K562 (cell line): ENCODE measurements around the gene HPX. TPM values are rescaled to one million over a fixed set of nuclear protein-coding genes. Genes with fewer than 3 reads are reported as not detected.

Source experiments
- ATF1 ChIP-seq, 2 experiments: fragments of 450-650 bp in 1 of 2; IDR thresholded peaks; 2 replicates each; pipeline ENCODE4 v1.6.1; 2016; ENCODE audit warnings: missing compliant biosample characterization in 1 of 2, missing genetic modification characterization in 1 of 2
- COPS2 ChIP-seq: fragments of 450-650 bp; conservative IDR thresholded peaks from 2 replicates; pipeline ENCODE4 v1.6.1; 2016; ENCODE audit warnings: mild to moderate bottlenecking, moderate library complexity
- CREM ChIP-seq: IDR thresholded peaks from 2 replicates; pipeline ENCODE4 v1.6.1; 2014; ENCODE audit warnings: antibody characterized with exemption, low read depth
- DLX4 ChIP-seq: fragments of 250-450 bp; sonication (Bioruptor Pico); IDR thresholded peaks from 2 replicates; pipeline ENCODE4 v1.6.1; 2021; ENCODE audit warnings: mild to moderate bottlenecking
- FOS ChIP-seq: IDR thresholded peaks from 3 replicates; pipeline ENCODE4 v1.6.1; 2011; ENCODE audit not compliant: insufficient read length; ENCODE audit errors: extremely low read depth
- FOXA3 ChIP-seq, 2 experiments: fragments of 450-650 bp in 1 of 2; sonication (generic) in 1 of 2; formaldehyde crosslinking; IDR thresholded peaks in 1 of 2; conservative IDR thresholded peaks in 1 of 2; 2 replicates each; pipeline versions ENCODE4 v1.4.0 to v1.8.0; 2020 to 2022; ENCODE audit warnings: mild to moderate bottlenecking in 2 of 2, missing genetic modification reagents in 1 of 2
- HMG20A ChIP-seq: fragments of 450-650 bp; formaldehyde crosslinking; conservative IDR thresholded peaks from 2 replicates; pipeline ENCODE4 v1.4.0; 2020; ENCODE audit warnings: mild to moderate bottlenecking, mixed read lengths
- HNRNPK ChIP-seq: fragments of 200-400 bp; formaldehyde crosslinking; IDR thresholded peaks from one replicate; pipeline ENCODE4 v1.6.1; 2018; ENCODE audit warnings: mild to moderate bottlenecking, low read depth, low read length; ENCODE audit not compliant: poor library complexity, severe bottlenecking
- LEF1 ChIP-seq: fragments of 450-650 bp; IDR thresholded peaks from 2 replicates; pipeline ENCODE4 v1.6.1; 2016; ENCODE audit warnings: mild to moderate bottlenecking
- MCM7 ChIP-seq, 2 experiments: fragments of 450-650 bp; IDR thresholded peaks; 2 replicates each; pipeline ENCODE4 v1.6.1; 2016 to 2018
- PKNOX1 ChIP-seq: fragments of 450-650 bp; IDR thresholded peaks from 2 replicates; pipeline ENCODE4 v1.6.1; 2016
- POU5F1 ChIP-seq: fragments of 150-350 bp; IDR thresholded peaks from 2 replicates; pipeline ENCODE4 v1.6.1; 2014; ENCODE audit warnings: borderline replicate concordance, low read length, low read depth, mild to moderate bottlenecking; ENCODE audit not compliant: partially characterized antibody
- RBM22 ChIP-seq: fragments of 200-400 bp; formaldehyde crosslinking; IDR thresholded peaks from 2 replicates; pipeline ENCODE4 v1.6.1; 2018; ENCODE audit warnings: low read length, low read depth; ENCODE audit not compliant: poor library complexity, severe bottlenecking
- RUNX1 ChIP-seq: sonication (generic); IDR thresholded peaks from 2 replicates; pipeline ENCODE4 v1.6.1; 2016; ENCODE audit warnings: antibody characterized with exemption, low read depth
- SLC30A9 ChIP-seq: fragments of 250-450 bp; sonication (Bioruptor Pico); IDR thresholded peaks from 2 replicates; pipeline ENCODE4 v1.8.0; 2022; ENCODE audit warnings: mild to moderate bottlenecking, moderate library complexity
- SMARCA4 ChIP-seq: fragments of 450-650 bp; IDR thresholded peaks from 2 replicates; pipeline ENCODE4 v1.6.1; 2016
- STAT5A ChIP-seq: IDR thresholded peaks from 2 replicates; pipeline ENCODE4 v1.6.1; 2012; ENCODE audit warnings: low read length, inconsistent platforms, borderline replicate concordance
- TFE3 ChIP-seq: fragments of 450-650 bp; formaldehyde crosslinking; IDR thresholded peaks from 2 replicates; pipeline ENCODE4 v1.4.0; 2020; ENCODE audit warnings: mild to moderate bottlenecking, mixed read lengths
- ZBTB33 ChIP-seq: sonication (generic); formaldehyde crosslinking; IDR thresholded peaks from 2 replicates; pipeline ENCODE4 v1.8.1; 2023; ENCODE audit warnings: mild to moderate bottlenecking, missing genetic modification reagents
- ZNF384 ChIP-seq: IDR thresholded peaks from 2 replicates; pipeline ENCODE4 v1.6.1; 2012; ENCODE audit warnings: low read depth, low read length, improper control_type of control experiment
- polyA plus RNA-seq, 8 experiments: library from polyadenylated mRNA; depleted of rRNA in 4 of 8; stranded (reverse) in 5 of 8; unstranded in 3 of 8; fragments of >200 nt; fragmentation: Nextera tagmentation in 2 of 8; fragmentation: Illumina TruSeq in 1 of 8; extraction: Ambion mirVana in 2 of 8; extraction: Trizol in 1 of 8; gene quantifications; 2 replicates each; pipeline versions ENCODE4 v1.2.1 to v1.2.3, GENCODE V29; 2011 to 2014; ENCODE audit warnings: inconsistent platforms in 1 of 8, missing spikeins in 1 of 8
- total RNA-seq, 7 experiments: library from RNA; depleted of rRNA in 6 of 7; stranded (reverse); fragments of >200 nt in 6 of 7; fragmentation: Illumina TruSeq in 2 of 7; extraction: Trizol in 2 of 7; gene quantifications; 2 replicates each; pipeline versions ENCODE4 v1.2.1 to v1.2.3, GENCODE V29; 2011 to 2021; ENCODE audit warnings: low replicate concordance in 1 of 7

Gene HPX
- total and polyA plus RNA-seq, 9 of the 15 experiments (the other 6 are each of a cell fraction or from before 2014, with no cell fraction given): 0.12 to 1.2 (median 0.49) TPM; not detected in 1

- TF ChIP-seq COPS2: no peak
- TF ChIP-seq PKNOX1: peak; percentile 23; the same call in 1 of the 2 replicates
- TF ChIP-seq ATF1 (CRISPR knock-in tag; IDR thresholded peaks at IDR 0.05): no peak
- TF ChIP-seq ATF1 (tag; IDR thresholded peaks at IDR 0.05): no peak
- no peak for TF ChIP-seq DLX4 (CRISPR knock-in tag)
- TF ChIP-seq LEF1: no peak
- TF ChIP-seq RUNX1: no peak
- TF ChIP-seq ZNF384: peak; percentile 13; the same call in 1 of the 2 replicates
- TF ChIP-seq MCM7 (IDR thresholded peaks at IDR 0.05): no peak
- TF ChIP-seq RBM22: no peak
- TF ChIP-seq ZBTB33 (CRISPR knock-in tag): no peak
- no peak for TF ChIP-seq FOS
- peak; percentile 27; the same call in 1 of the 2 replicates for TF ChIP-seq CREM
- no peak for TF ChIP-seq SMARCA4
- no peak for TF ChIP-seq TFE3
- no peak for TF ChIP-seq HNRNPK
- TF ChIP-seq FOXA3 (CRISPR knock-in tag; conservative IDR thresholded peaks at IDR 0.05 in 1 of 2, IDR thresholded peaks at IDR 0.05 in 1 of 2): no peak
- no peak for TF ChIP-seq HMG20A (CRISPR knock-in tag)
- no peak for TF ChIP-seq STAT5A
- no peak for TF ChIP-seq SLC30A9
- no peak for TF ChIP-seq POU5F1
Observed at GRCh38 chr11:6438979-6439571, 1.7 kb downstream of the HPX start (continued).
